Activated T-cell treated with anti-CD3 and anti-CD28 coated beads for 1 hour (primary cell): ENCODE measurements around the gene SGMS2.
"Not testable (repeated sequence)": the region's sequence is repeated elsewhere in the genome, so short reads cannot be mapped to it uniquely, and the experiment has no call there.

Experiments used
- DNase-seq: peaks from one replicate; pipeline ENCODE4 v3.0.0-alpha.2; 2020; ENCODE audit warnings: low read depth

SGMS2 gene

DNA sequence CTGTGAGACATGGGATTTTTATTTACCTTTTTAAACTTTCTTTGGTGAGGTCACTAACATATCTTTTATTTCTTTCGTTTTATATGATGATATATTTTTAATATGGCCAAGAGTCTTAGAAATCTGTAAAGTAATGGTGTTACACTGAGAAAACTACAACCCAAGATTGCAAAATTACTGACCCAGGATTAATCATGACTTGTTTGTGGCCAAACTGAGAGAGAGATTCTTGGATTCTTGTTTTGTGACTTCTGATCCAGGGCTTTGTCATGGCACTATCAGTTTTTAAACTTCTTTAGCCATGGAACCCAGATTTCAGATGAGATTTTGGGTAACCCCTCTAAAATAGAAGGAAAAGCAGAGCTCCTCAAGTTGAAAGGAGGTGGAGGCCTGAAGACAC lies 42.0 kb downstream of the SGMS2 start:
- no peak for DNase-seq

DNA sequence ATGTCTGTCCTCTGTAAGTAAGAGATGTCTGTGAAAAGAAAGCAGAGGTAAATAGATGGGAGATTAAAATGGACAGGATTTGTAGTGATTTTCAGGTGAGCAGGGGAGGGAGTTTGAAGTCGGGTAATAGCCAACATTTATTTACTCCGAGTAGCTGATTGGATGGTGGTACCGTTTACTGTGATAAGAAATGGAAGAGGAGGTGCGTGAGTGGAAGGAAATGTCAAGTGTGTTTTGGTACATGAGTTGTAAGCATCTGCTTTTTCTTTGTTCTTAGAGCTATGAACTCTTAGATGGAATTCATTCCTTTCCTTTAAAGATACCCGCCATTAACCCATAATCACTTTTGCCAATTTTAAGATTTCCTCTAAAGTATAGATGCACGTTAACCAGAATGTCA lies 45.5 kb downstream of the SGMS2 start:
- DNase-seq, result no peak

DNA sequence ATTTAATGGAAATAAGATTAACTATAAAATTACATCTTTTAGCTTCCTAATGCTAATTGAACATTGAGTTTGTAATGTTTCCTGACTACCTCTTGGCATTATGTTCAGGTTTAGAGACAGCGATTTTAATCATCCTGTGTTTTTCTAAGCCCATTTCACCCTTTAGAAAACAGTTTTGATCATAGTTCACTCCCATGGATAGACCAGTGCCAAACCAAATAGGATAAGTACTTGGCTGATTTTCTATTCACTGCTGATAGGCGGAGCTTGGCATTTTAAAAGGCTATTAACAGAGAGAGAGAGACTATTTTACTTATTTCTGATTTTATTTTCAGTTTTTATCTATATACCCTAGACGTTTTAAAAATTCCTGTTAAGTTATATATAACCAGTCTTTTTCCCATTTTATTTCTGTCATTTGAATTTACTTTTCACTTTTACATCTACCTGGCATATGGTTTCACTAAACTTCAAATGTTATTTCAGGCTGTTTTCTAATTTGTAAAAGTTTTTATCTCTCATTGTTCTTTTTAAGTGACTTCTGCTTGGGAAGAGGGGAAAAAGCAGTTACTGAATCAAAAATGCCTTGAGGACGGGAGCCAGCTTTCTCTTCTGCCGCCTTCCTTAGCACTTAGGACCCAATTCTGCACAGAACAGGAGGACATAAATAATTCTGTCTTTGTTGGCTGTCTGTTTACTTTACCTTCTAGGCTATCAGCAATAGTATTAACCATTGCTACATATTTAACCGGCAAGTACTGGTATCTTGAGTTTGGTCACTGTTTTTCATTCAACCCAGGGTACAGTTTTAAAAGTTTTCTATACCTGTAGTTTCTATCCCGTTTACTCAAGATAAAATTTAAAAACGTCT lies 46.4 kb downstream of the SGMS2 start:
- DNase-seq, result no peak

DNA sequence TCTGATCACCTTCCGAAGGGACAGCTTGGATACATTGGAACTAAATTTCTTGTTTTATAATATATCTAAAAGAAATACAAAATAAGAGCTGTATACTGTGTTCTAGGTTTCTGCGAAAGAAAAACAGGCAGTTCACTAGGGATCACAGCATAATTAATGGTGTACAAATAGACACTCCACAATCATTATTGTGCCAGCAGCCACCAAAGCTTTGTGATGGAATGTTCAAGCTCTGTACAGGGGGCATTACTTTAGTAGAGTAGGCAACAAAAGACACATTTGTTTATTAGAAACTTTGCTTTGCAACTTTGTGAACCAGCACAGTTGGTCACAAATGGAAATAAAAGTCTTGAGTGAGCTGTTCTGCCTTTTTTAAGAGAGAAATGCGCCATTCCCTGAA lies 49.3 kb downstream of the SGMS2 start:
- no peak for DNase-seq

DNA sequence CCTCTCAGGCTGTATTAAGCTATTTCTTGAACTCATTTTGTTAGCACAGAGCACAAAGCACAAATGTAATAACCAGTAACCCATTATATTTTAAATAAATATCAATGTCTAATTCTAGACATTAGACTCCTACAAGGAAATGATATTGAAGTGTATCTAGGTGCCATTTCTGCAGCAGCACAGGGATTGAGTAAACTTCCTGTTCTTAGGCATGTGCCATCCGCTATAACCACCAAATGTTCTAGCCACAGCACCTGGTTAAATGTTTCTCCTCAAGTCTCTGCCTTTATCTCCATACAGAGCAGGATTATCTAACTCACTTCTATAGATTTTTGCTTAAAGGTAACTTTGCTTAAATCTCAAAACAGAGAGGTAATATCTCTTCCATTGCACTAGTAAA lies 51.4 kb downstream of the SGMS2 start:
- no peak for DNase-seq

DNA sequence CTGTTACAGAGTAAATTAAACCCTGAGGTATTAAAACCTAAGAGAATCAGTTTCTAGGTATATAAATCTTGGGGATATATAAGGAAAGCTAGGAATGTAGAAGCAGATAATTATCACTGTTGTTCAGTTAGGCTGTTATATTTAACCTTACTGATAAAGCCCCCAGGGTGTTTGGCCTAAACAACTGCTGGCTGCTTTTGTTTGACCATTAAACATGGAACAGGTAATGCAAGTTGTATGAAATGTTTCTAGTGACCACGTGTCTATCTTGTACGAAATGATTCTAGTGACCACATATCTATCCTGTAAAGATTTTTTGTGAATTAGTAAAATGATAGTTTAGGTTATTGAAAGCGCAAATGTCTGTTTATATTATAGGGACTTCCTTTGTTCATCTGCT lies 52.6 kb downstream of the SGMS2 start:
- no peak for DNase-seq

DNA sequence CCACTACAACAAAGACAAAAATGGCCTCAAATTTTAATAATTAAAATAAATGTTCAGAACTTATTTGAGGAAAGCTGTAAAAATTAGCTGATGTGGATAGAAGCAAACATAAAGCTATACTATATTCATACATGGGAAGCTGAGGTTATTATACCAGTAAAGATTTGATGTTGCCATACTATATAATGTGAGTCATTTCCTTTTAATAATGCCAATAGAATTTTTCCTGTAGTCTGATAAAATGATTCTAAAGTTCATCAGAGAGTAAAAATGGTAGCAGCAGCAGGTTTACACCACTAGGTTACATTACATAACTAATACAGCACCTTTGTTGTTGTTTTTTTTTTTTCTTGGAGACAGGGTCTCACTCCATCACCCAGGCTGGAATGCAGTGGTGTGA lies 61.1 kb downstream of the SGMS2 start:
- DNase-seq, result no peak

DNA sequence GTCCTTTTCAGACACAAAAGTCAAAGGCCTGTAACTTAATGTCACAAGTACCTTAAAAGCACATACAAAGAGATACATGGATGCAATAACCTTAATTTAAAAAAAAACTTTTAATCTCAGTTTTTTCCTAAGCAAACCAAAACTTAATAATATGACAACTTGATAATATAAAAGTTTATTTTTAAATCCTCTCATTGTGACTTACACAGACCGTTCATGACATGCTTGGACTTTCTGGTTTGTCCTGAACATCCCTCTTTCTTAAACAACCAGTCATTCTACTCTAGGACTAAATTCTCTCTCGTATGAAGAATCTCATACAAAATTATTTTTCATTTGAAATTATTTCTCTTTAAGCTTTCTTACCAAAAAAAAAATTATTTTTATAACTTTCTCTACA lies 63.5 kb downstream of the SGMS2 start:
- DNase-seq, result no peak

DNA sequence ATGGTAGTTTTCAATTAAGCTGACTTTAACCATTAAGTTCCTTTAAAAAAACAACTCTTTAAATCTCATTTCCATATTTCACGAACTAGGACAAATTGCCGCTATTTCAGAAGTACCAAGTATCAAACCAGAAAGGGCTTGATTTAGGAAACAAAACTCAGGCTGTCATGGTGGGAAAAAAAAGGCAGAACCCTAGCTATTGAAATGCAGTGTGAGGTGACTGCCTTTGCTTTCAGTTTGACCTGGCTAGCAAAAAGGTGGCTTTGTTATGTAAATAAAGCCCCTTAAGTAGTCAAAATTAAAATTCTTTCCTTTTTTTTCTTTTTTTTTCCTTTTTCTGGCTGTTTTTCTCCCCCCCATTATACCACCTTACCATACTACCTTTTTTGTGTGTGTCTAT lies 66.0 kb downstream of the SGMS2 start:
- DNase-seq, result no peak

DNA sequence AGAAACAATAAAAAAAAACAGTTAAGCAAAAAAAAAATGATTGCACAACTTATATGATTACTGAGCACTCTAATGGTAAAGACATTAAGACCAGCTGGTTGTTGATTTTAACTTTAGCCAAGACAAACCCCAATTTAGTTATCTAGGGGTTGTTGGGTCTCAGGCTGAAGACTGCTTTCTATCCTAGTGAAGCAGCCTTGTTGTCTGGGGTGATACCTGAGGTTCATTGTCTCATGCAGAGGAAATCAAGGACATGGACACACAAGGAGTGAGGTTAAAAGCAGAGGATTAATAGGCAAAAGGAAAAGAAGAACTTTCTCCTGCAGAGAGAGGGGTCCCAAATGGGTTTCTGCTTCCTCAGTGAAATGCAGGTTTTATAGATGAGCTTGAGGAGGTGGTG lies 66.6 kb downstream of the SGMS2 start:
- DNase-seq, result no peak

DNA sequence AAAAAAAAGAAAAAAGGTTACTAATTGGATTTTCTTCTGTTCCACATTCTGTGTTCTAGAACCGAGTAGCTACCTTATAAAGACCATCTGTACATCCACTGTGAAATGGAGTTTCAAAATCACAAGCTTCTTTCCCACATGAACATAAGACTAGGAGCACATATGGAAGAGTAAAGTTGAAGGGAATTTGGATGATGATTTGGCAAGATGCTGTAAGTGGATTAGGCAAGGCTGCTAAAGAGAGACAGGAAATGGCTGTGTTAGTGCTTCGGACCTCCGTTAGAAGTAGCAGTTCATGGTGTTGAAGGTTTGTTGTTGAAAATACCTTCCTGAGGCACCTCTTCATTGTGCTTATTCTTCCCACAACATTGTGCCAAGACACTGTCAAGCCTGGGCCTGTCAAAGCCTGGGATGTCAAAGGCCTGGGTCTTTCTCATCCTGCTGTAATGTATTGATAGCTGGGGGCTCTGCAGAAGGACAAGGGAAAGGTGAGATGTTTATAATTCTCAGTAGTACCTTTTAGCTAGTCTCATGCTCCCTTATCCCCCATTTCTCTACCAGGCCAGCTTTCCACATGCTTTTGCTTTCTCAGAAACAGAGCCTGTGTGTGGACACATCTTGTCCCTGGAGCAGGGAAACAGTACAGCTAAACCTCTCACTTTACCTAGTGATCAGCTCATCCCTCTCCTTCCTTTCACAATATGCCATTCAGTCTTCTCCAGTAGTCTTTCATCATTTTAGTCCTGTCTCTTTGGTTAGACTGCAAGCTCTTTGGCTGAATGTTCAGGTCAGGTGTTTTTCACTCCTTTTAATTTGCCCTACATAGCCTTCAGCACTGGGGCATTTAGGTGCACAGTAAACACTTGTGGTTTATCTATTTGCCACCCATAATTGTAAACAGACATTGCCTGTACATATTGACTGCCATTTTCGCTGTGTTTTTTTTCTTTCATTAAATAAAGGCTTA lies 68.7 kb downstream of the SGMS2 start:
- no peak for DNase-seq

DNA sequence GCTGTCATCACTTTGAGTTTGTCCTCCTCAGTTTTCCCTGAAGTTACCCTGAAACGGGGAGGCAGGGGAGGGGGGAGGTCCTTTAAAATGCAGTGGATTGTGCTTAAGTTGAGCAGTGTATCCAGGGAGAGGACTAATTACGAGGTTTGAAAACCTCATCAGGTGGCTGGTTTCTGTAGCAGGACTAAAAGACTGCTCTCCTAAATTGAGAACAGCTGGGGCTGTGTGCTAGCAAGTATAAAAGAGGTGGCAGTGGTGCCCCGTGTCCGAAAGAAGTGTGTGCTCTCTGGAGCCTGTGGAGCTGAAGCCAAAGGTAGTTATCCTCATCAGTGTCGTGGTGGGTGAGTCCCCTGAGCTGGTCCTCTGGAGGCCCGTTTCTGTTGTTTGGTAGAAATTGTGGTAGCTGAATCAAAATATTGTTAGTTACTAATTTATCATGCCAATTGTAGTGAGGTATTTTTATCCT lies 69.4 kb downstream of the SGMS2 start:
- DNase-seq, result no peak

DNA sequence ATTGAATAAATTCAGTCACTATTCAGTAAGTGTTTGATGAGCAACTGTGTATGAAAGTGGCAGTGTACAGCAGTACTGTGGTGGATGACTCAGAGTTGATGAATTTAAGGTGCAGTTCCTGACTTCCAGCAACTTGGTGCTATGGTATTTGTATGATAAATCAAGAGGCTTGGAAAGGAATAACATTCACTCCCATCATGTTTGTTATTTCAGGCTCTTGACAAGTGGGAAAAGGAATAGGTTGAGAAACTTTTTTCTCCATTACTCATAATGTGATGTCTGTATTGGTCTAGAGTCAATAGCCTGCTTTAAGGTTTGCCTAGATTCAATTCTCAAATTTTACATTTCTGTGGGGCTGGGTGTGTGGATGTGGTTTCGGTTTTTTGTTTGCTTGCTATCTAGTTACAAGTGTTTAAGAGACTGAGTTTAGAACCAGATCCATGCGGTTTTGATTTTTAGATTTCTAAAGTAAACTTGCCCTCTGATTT lies 71.5 kb downstream of the SGMS2 start:
- no peak for DNase-seq

DNA sequence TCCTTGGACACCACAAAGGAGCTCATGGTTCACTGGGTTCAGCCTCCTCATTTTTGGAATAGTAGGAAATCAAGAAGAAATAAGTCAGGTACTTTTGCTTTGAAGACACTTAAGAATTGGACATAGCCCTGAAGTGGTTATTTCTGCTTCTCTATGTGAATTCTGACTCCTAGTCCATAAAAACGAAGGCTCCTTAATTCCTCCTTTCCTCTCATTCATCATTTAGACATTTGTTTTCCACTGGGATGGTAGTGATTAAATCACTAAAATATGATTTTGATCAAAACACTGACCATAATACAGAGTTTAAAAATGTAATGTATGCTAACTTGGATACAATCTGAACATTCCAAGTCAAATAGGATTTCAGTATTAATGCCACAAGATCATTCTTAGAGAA lies 71.9 kb downstream of the SGMS2 start:
- DNase-seq, result no peak

DNA sequence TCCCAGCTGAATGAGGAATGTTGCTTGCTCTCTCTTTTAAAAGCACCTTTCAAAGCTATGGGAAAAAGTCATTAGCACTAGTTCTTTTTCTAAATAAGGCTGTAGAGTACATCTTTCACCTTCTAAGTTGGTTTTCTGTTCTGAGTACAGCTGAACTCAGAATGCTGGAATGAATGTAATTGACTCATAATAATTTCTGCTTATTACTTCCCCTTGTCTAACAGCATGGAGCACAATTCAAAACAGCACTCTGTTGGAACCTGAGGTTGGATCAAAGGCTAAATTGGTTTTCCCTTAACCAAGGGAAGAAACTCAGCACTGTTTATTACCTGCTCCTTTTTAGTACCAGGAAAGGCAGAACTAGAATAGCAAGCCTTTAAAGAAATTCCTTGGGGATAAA lies 73.1 kb downstream of the SGMS2 start:
- DNase-seq, result no peak

DNA sequence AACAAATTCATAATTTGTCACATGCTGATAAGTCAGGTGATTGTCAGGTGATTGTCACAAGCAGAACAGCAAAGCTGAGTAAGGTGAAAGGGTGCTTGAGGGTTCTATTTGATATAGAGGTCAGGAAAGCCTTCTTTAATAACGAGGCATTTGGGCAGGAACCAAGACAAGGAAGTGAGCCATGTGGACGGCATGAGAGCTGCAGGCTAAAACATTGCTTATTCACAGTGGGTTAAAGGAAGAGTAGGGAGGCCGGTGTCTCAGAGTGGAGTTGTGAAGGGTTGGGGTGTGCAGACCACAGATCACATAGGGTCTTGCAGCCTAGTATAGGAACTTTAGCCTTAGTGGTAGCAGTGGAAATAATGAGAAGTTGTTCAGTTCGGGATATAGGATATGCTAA lies 75.3 kb downstream of the SGMS2 start:
- DNase-seq, result no peak

DNA sequence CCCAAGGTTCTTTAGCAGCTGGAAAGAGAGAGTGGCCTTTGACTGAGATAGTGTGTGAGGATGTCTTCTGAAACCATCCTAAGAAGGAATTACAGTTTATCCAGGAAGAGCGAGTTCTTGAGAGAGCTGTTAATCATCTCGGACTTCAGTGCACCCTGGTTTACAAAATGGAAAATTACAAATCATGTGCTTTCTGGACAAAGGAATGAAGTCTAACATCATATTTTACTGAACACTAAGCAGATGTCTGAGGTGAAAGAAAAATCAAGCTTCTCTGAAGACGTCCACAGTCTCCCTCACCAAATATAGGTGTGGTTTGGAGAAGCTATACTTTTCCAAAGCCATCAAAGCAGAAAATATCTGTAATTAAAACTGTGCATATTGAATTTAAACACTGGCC lies 75.8 kb downstream of the SGMS2 start:
- no peak for DNase-seq

DNA sequence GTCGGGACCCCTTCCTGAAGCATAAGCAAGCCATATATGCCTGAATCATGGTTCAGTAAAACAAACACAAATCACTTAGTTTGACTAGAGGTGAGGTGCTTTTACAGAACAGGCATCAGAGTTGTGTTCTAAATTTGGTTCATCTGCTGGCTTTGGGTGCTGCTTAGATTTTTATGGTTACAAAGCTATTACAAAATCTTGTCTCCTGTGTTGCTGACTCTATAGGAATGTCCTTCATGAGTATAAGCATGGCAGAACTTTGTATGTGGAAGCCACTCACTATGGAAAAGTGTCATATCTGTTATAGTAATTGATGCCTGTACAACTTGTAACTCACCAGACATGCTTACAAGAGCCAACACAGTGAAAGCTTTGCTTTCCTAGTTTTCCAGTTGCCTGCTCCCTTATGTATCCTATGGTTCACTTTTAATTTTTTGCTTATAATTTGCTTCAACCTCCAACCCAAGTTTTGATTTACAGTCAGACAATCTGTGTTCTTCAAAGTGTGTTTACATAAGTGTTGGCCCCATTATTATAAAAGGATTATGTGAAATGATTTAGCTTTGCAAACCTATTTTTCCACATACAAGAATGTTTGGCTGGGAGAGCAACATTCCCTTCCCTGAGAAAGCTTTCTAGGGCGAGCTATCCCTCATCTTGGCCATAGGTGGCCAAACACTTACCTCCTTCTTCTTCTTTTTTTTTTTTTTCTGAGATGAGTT lies 76.6 kb downstream of the SGMS2 start:
- DNase-seq, result no peak

DNA sequence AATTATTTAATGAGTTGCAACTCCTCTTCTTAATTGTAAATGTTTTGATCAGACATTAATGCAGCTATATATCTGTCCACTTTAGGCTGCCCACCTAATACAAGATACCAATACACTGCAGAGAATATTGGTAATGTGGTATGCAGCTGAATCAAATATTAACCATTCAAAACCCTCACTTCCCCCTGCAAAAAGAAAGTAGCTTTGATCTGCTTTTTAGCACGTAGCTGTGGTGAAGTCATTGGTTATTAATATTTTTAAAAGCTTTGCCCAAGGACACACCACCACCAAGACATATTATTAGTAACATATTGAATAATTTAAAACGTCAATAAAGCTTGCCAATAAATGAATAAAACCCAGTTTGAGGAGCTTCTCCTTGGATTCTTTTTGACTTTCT lies 78.0 kb downstream of the SGMS2 start:
- no peak for DNase-seq

DNA sequence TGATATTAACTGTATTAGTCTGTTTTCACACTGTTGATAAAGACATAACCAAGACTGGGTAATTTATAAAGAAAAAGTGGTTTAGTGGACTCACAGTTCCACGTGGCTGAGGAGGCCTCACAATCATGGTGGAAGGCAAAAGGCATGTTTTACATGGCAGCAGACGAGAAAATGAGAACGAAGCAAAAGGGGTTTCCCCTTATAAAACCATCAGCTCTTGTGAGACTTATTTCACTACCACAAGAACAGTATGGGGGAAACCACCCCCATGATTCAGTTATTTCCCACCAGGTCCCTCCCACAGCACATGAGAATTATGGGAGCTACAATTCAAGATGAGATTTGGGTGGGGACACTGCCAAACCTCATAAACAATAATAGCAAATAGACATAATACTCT lies 80.3 kb downstream of the SGMS2 start:
- not testable (repeated sequence) for DNase-seq

DNA sequence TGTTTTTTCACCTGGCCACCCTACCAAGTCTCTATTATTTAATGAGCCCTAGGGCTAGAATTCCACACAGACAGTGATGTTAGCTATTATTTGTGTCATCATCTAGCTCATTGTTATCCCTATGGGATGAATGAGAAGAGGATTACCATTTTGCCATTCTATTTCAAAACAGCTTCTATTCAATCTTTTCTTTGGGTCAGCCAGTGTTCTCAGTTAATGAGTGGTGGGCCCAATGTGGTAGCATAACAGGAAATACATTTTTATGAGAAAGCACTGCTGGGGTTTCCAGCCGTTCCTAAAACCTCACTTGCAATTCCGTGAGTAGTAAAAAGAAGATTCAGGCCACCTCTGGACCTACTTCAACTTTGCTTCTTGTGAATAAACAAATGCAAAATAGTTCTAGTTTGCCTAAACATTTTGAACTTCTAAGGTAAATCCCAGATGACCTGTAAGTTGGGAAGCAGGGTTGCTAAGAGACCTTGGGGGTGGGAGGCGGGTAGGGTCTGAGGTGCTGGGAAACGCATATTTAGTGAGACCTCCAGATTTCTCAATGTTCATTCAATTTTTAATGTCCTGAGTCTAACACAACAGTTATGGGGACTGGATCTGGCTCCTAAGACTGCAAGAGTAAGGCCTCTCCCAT lies 81.8 kb downstream of the SGMS2 start:
- DNase-seq, result no peak

DNA sequence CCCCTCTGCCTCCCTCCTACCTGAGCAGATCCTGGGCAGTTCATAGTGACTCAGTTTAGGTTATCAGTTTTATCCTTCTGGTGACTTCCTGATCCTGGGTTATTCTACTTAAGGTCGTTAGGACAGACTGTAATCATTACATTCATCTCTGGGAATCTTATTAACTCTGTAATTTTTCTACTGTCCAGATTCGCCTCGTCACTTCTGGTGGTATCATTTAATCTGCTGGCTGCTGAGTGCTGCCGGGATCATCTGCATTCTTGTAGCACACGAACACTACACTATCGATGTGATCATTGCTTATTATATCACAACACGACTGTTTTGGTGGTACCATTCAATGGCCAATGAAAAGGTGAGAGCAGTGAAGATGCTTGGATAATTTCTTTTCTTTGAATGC lies 83.6 kb downstream of the SGMS2 start:
- no peak for DNase-seq
